HG03521 (cell line): ENCODE data around the gene CRYZL1.

Experiments
- ATAC-seq: cut with Tn5 transposase; IDR thresholded peaks from one replicate; pipeline ENCODE4 v1.9.1; 2021; ENCODE audit warnings: mild to moderate bottlenecking, moderate library complexity; ENCODE audit not compliant: unreplicated experiment

CRYZL1 gene

DNA sequence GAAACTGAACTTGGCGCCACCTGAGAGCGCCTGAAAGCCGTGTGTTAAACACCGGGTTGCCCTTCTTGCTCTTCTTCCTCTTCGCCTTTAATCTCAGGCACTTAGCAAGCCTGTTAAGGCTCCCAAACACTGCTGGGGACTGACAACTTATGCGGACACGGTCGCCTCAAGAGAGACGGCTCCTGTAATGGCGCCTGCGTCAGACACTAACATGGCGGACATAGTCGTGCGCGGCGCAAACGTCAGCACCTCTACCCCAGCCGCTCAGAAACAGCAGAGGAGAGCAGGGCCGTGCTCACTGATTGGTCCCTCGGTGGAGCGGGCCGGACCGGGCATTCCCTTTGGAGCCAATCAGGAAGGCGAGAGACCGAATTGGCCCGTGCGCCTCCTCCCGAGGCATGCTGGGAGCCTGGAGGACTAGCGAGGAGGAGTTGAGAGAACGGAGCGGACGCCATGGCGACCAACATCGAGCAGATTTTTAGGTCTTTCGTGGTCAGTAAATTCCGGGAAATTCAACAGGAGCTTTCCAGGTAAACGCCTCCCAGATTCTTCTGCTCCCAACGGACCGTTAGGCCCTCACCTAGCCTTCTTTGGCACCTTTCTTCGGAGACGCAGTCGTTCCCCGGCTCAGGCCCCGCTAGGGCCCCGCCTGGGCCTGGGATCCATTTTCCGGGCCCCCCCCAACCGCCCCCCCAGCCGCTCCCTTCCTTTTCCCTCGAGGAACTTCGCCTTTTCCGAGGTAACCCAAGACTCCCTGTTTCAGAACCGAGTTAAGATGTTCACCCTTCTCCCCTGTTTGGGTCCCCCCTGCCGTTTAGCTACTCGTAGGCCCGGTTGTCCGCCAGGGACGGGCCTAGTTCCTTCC is 98.7 kb downstream of the CRYZL1 start, which contains the start of gene SON:
SON (plus strand) TSS at position 399 of the 865 bp plus-strand sequence; CDS start at position 454, 55 bp downstream.
- peak; percentile 89 for ATAC-seq

DNA sequence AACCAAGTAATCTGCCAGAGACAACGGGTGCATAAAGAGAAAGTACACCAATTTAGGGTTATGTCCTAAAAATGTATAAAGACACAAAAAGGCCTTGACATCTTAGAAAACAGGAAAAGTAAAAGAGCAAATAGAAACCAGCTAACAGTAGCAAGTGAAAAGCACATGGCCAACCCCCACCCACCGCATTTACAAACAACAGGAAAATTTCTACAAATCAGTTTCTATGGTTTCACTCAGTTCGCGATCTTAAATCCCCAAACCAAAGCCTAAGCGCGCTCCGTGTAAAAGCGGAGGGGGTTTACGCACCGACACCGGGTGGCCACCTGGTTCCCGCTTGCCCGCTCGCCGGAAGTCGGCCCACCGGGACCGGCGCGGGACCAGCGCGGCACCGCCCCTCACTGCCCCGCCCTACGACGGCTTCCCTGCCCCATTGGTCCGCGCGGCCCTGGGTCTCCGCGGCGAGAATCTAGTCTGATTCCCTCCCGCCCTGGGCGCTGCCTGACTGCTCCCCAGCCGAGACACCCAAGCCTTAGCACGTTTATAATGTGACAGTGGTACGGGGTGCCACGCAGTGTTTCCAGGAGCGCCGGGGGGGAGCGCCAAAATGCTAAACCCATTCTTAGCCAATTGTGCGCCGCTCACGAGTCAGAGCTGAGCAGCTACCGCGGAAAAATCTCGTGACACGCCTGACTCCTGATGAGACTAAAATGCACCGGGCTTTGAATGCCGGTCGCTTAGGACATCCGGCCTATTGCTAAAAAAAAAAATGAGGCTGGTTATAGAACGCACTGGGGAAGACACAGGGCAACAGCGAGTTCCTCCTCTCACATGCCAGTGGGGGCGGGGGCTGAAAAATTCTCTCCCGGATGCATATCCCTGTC is 99.5 kb downstream of the CRYZL1 start, which contains the start of gene GART:
GART (minus strand) TSS at position 362 of the 884 bp plus-strand sequence. CDS start 2,802 bp downstream, outside the sequence.
- peak; percentile 56 for ATAC-seq

DNA sequence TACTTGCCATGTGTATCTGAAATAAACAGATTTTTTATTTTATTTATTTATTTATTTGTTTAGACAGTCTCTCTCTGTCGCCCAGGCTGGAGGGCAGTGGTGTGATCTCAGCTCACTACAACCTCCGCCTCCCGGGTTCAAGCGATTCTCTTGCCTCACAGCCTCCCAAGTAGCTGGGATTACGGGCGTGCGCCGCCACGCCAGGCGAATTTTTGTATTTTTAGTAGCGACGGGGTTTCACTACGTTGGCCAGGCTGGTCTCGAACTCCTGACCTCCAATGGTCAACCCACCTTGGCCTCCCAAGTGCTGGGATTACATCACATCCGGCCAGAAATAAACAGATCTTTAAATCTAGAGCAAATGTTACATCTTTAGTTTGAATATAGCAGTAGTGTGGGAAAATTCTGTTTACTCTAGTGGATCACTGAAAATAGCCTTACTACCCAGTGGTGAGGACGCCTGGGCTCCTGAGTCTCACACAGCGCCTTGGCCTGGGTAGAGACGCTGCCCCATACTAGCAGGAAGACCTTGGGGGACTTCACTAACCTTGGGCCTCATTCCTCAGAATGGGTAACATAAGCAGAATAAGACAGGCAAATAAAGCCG is 100.3 kb downstream of the CRYZL1 start:
- ATAC-seq: no peak

DNA sequence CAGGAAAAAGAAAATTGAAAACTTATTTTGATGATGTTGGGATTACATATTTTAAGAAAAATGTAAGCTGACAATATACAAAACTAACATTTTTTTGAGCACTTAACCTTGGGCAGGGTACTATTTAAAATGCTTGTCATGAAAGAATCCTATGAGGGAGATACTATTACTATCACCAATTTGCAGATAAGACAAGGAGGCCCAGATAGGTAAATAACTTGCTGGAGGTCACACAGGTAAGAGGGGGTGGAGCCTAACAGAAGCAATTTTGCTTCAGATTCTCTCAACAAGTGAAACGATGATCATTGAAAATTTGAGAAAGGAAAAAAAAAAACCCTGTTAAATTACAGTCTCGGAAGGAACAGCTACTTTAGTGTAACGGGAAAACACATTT is 100.8 kb downstream of the CRYZL1 start:
- no peak for ATAC-seq

DNA sequence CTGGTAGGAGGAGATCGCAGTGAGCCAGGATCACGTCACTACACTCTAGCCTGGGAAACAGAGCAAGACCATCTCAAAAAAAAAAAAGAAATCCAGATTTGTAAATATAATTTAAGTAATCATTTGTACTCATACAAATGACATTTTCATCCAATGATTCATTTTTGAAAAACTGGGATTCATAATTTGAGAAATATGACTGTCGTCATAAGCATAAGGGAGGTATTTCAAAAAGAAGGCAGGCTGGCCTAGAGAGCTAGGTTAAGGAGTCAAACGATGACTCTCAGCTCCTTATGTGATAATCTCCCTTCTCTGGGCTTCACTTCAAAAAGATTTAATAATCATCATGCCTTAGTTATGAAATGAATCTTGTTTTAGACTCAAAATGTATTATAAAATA is 101.9 kb downstream of the CRYZL1 start:
- ATAC-seq: no peak
